ENCODE data around the gene SLC5A6. TPM values are rescaled to one million over a fixed set of nuclear protein-coding genes. Genes with fewer than 3 reads are reported as not detected.
A peak's percentile ranks its signal among the peaks of the same experiment; 100 is the strongest.

Gene SLC5A6
- total and polyA plus RNA-seq, 2 experiments from 2014 or later: 28.4 to 40.8 TPM

DNA sequence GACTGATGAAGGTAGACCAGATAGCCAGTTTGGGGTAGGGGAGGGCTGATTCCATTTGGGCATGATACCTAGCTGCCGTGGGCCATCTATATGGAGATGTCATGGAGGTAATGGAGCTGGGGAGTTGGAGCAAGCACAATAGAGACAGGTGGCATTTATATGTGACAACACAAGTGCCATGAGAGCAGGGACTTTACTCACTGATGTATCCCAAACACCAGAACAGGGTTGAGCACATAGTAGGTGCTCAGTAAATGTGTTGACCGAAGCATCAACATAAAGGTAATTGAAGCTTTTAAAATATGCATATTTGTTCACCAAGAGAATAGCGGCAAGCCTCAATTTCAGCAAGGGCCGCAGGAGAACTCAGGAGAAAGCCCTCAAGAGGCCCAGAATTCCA, 35.8 kb upstream of the SLC5A6 start:
- peaks cover under 1% of the 10 kb centered on the region for H3K36me3 ChIP-seq
- no peak overlapping the region for H3K27ac ChIP-seq
- TF ChIP-seq, protein P1, sequence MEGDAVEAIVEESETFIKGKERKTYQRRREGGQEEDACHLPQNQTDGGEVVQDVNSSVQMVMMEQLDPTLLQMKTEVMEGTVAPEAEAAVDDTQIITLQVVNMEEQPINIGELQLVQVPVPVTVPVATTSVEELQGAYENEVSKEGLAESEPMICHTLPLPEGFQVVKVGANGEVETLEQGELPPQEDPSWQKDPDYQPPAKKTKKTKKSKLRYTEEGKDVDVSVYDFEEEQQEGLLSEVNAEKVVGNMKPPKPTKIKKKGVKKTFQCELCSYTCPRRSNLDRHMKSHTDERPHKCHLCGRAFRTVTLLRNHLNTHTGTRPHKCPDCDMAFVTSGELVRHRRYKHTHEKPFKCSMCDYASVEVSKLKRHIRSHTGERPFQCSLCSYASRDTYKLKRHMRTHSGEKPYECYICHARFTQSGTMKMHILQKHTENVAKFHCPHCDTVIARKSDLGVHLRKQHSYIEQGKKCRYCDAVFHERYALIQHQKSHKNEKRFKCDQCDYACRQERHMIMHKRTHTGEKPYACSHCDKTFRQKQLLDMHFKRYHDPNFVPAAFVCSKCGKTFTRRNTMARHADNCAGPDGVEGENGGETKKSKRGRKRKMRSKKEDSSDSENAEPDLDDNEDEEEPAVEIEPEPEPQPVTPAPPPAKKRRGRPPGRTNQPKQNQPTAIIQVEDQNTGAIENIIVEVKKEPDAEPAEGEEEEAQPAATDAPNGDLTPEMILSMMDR (IDR thresholded peaks at IDR 0.05; ENCODE audit: low read depth, low read length): no peak
- no peak for DNase-seq (ENCODE audit: low read depth in 1 of 2, low spot score in 1 of 2)
- no peaks in the 10 kb centered on the region for H3K27me3 ChIP-seq
- no peaks in the 10 kb centered on the region for H3K9me3 ChIP-seq (ENCODE audit: low read depth)
- H3K4me3 ChIP-seq: no peak overlapping the region
- H3K4me1 ChIP-seq (ENCODE audit: low read depth): peaks cover 22% of the 10 kb centered on the region

- Histone ChIP-seq H3K27me3 (no peaks in the 10 kb centered on the region), H3K4me1 (ENCODE audit: low read depth) (peaks cover 20% of the 10 kb centered on the region), H3K4me3 (no peak overlapping the region), H3K36me3 (peaks cover 12% of the 10 kb centered on the region), H3K27ac (no peak overlapping the region), H3K9me3 (ENCODE audit: low read depth) (no peaks in the 10 kb centered on the region)
- TF ChIP-seq, protein P1 (IDR thresholded peaks at IDR 0.05; ENCODE audit: low read depth, low read length): no peak
- DNase-seq (ENCODE audit: low read depth in 1 of 2, low spot score in 1 of 2): no peak
Measured at GRCh38 chr2:27245626-27246025, 33.6 kb upstream of the SLC5A6 start.

GRCh38 chr2:27245116-27245515, 33.0 kb upstream of the SLC5A6 start:
- Histone ChIP-seq H3K4me1 (ENCODE audit: low read depth) (peaks cover 16% of the 10 kb centered on the region), H3K9me3 (ENCODE audit: low read depth) (no peaks in the 10 kb centered on the region), H3K4me3 (no peak overlapping the region), H3K27me3 (no peaks in the 10 kb centered on the region), H3K36me3 (peaks cover 16% of the 10 kb centered on the region), H3K27ac (no peak overlapping the region)
- TF ChIP-seq, protein P1 (IDR thresholded peaks at IDR 0.05; ENCODE audit: low read depth, low read length): no peak
- no peak for DNase-seq (ENCODE audit: low read depth in 1 of 2, low spot score in 1 of 2)

- no peaks in the 10 kb centered on the region for H3K27me3 ChIP-seq
- H3K9me3 ChIP-seq (ENCODE audit: low read depth): no peaks in the 10 kb centered on the region
- DNase-seq (ENCODE audit: low read depth in 1 of 2, low spot score in 1 of 2): peak in 1 of 2 donors; percentile 63
- H3K4me3 ChIP-seq: no peak overlapping the region
- H3K36me3 ChIP-seq: peaks cover 21% of the 10 kb centered on the region
- peaks cover 16% of the 10 kb centered on the region for H3K4me1 ChIP-seq (ENCODE audit: low read depth)
- peak overlapping the region; percentile 83 for H3K27ac ChIP-seq
- TF ChIP-seq, protein P1 (IDR thresholded peaks at IDR 0.05; ENCODE audit: low read depth, low read length): no peak
Measured at GRCh38 chr2:27243391-27244130, 31.5 kb upstream of the SLC5A6 start.

DNA sequence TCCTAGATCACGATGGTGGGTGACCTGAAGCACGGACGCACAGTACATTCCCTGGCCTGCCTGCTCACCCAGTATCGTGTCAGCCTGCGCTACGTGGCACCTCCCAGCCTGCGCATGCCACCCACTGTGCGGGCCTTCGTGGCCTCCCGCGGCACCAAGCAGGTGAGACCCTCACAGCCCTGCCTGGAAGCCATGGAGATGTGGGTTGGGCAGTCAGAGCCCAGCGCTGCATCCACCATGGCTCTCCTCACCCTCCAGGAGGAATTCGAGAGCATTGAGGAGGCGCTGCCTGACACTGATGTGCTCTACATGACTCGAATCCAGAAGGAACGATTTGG, 30.5 kb upstream of the SLC5A6 start:
- Histone ChIP-seq H3K4me3 (no peak overlapping the region), H3K27ac (peak overlapping the region; percentile 83), H3K4me1 (ENCODE audit: low read depth) (peaks cover 16% of the 10 kb centered on the region), H3K27me3 (no peaks in the 10 kb centered on the region), H3K36me3 (peaks cover 26% of the 10 kb centered on the region), H3K9me3 (ENCODE audit: low read depth) (no peaks in the 10 kb centered on the region)
- TF ChIP-seq, protein P1 (IDR thresholded peaks at IDR 0.05; ENCODE audit: low read depth, low read length): no peak
- no peak for DNase-seq (ENCODE audit: low read depth in 1 of 2, low spot score in 1 of 2)
